ENCODE results near the gene UGT2B17.
"Not testable (repeated sequence)": the region's sequence is repeated elsewhere in the genome, so short reads cannot be mapped to it uniquely, and the experiment has no call there.

UGT2B17 gene

DNA sequence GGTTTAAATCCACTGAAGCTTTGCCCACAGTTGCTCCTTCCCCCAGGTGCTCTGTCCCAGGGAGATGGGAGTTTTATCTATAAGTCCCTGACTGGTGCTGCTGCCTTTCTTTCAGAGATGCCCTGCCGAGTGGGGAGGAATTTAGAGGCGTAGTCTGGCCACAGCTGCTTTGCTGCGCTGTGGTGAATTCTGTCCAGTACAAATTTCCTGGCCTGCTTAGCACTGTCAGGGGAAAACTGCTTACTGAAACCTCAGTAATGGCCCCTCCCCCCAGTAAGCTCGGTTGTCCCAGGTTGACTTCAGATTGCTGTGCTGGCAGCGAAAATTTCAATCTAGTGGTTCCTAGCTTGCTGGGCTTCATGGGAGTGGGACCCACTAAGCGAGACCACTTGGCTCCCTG lies 40.1 kb downstream of the UGT2B17 start:
- Histone ChIP-seq H3K4me1 (ENCODE audit: low read length) (no peaks in the 10 kb centered on the region), H3K9me3 (ENCODE audit: insufficient read depth, low read length) (no peaks in the 10 kb centered on the region), H3K4me3 (ENCODE audit: low read length) (no peak overlapping the region), H3K27ac (ENCODE audit: low read length) (no peak overlapping the region), H4K20me1 (ENCODE audit: insufficient read depth, low read length) (no peaks in the 10 kb centered on the region), H3K9ac (ENCODE audit: low read length) (no peak overlapping the region), H3K36me3 (replicated peaks; ENCODE audit: low read depth, low read length) (no peaks in the 10 kb centered on the region), H3K27me3 (ENCODE audit: low read depth, low read length) (no peaks in the 10 kb centered on the region), H3K79me2 (ENCODE audit: low read length) (no peaks in the 10 kb centered on the region), H3K4me2 (ENCODE audit: low read length) (no peak overlapping the region), H2AFZ (ENCODE audit: low read depth, low read length) (no peak overlapping the region)
- no peak for TF ChIP-seq EZH2phosphoT487 (IDR thresholded peaks at IDR 0.05; ENCODE audit: low read depth)
- TF ChIP-seq, protein P1, sequence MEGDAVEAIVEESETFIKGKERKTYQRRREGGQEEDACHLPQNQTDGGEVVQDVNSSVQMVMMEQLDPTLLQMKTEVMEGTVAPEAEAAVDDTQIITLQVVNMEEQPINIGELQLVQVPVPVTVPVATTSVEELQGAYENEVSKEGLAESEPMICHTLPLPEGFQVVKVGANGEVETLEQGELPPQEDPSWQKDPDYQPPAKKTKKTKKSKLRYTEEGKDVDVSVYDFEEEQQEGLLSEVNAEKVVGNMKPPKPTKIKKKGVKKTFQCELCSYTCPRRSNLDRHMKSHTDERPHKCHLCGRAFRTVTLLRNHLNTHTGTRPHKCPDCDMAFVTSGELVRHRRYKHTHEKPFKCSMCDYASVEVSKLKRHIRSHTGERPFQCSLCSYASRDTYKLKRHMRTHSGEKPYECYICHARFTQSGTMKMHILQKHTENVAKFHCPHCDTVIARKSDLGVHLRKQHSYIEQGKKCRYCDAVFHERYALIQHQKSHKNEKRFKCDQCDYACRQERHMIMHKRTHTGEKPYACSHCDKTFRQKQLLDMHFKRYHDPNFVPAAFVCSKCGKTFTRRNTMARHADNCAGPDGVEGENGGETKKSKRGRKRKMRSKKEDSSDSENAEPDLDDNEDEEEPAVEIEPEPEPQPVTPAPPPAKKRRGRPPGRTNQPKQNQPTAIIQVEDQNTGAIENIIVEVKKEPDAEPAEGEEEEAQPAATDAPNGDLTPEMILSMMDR (IDR thresholded peaks at IDR 0.05; ENCODE audit: low read depth, low read length), result no peak

DNA sequence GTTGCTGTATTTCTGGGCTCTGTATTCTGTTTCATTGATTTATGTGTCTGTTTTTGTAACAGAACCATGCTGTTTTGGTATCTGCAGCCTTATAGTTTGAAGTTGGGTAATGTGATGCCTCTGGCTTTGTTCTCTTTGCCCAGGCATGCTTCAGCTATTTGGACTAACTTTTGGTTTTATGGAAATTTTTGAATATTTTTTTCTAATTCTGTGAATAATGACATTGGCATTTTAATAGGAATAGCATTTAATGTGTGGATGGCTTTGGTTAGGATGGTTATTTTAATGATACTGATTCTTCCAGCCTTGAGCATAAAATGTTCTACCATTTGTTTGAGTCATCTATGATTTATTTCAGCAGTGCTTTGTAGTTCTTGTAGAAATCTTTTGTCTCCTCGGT lies 53.9 kb downstream of the UGT2B17 start:
- H3K79me2 ChIP-seq (ENCODE audit: low read length); H3K27ac ChIP-seq (ENCODE audit: low read length); H3K9ac ChIP-seq (ENCODE audit: low read length); H3K4me2 ChIP-seq (ENCODE audit: low read length); H3K4me1 ChIP-seq (ENCODE audit: low read length); H3K36me3 ChIP-seq (replicated peaks; ENCODE audit: low read depth, low read length); H4K20me1 ChIP-seq (ENCODE audit: insufficient read depth, low read length); H3K9me3 ChIP-seq (ENCODE audit: insufficient read depth, low read length); H3K4me3 ChIP-seq (ENCODE audit: low read length); H3K27me3 ChIP-seq (ENCODE audit: low read depth, low read length); H2AFZ ChIP-seq (ENCODE audit: low read depth, low read length): not testable (repeated sequence)

DNA sequence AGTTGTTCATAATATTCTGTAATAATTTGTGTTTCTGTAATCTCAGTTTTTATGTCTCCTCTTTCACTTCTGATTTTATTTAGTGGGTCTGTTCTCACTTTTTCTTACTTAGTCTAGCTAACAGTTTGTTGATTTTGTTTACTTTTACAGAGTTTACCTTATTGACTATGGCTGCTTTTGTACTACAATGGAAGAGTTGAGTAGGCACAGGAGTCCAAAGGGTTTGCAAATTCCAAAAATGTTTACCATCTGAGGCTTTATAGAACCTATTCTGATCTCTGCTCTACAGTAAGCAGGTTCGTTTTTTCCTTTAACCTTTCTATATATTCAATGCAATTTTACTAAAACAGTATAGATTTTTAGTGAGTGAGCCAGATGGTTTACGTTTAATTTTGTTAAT lies 55.1 kb downstream of the UGT2B17 start:
- TF ChIP-seq, protein P1 (IDR thresholded peaks at IDR 0.05; ENCODE audit: low read depth, low read length), result no peak
- no peak for TF ChIP-seq EZH2phosphoT487 (IDR thresholded peaks at IDR 0.05; ENCODE audit: low read depth)
- H3K27me3 ChIP-seq (ENCODE audit: low read depth, low read length), result no peaks in the 10 kb centered on the region
- no peaks in the 10 kb centered on the region for H4K20me1 ChIP-seq (ENCODE audit: insufficient read depth, low read length)
- no peaks in the 10 kb centered on the region for H3K79me2 ChIP-seq (ENCODE audit: low read length)
- no peak overlapping the region for H3K4me2 ChIP-seq (ENCODE audit: low read length)
- no peak overlapping the region for H3K27ac ChIP-seq (ENCODE audit: low read length)
- H3K36me3 ChIP-seq (replicated peaks; ENCODE audit: low read depth, low read length), result no peaks in the 10 kb centered on the region
- H2AFZ ChIP-seq (ENCODE audit: low read depth, low read length), result no peak overlapping the region
- H3K9me3 ChIP-seq (ENCODE audit: insufficient read depth, low read length), result no peaks in the 10 kb centered on the region
- no peaks in the 10 kb centered on the region for H3K4me1 ChIP-seq (ENCODE audit: low read length)
- H3K4me3 ChIP-seq (ENCODE audit: low read length), result no peak overlapping the region
- H3K9ac ChIP-seq (ENCODE audit: low read length), result no peak overlapping the region

DNA sequence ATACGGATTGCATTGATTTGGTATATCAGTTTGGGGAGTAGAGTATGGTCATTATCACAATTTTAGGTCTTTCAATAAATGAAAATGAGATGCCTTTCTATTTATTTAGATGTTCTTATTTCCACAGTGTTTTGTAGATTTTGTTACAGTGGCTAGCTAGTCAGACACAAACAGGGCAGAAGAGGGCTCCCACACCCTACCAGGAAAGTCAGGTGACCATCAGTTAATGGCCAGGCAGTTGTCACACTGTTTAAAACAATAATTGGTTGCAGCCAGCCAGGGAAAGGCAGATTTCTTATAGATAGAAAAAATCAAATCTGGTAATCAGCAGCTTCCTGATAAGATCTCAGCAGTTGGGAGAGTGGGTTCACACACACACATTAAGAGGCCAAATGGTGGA lies 57.2 kb downstream of the UGT2B17 start:
- no peak overlapping the region for H2AFZ ChIP-seq (ENCODE audit: low read depth, low read length)

DNA sequence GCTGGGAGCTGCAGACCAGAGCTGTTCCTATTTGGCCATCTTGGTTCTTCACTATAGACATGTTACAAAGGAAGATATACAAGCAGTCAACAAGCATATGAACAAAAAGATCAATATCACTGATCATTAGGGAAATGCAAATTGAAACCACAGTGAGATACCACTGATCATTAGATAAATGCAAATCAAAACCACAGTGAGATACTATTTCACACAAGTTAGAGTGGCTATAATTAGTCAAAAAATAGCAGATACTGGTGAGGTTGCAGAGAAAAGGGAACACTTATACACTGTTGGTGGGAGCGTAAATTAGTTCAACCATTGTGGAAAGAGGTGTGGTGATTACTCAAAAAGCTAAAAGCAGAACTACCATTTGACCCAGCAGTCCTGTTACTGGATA lies 70.7 kb downstream of the UGT2B17 start:
- not testable (repeated sequence) for H2AFZ ChIP-seq (ENCODE audit: low read depth, low read length); H3K9ac ChIP-seq (ENCODE audit: low read length); H3K4me2 ChIP-seq (ENCODE audit: low read length); H3K27me3 ChIP-seq (ENCODE audit: low read depth, low read length); H3K79me2 ChIP-seq (ENCODE audit: low read length); H3K4me3 ChIP-seq (ENCODE audit: low read length); H3K27ac ChIP-seq (ENCODE audit: low read length); H3K9me3 ChIP-seq (ENCODE audit: insufficient read depth, low read length); H4K20me1 ChIP-seq (ENCODE audit: insufficient read depth, low read length); H3K4me1 ChIP-seq (ENCODE audit: low read length); H3K36me3 ChIP-seq (replicated peaks; ENCODE audit: low read depth, low read length)

More for the DNA sequence above, 57.2 kb downstream of the UGT2B17 start:
- Histone ChIP-seq H3K9me3 (ENCODE audit: insufficient read depth, low read length) (no peaks in the 10 kb centered on the region), H3K4me3 (ENCODE audit: low read length) (no peak overlapping the region), H3K4me1 (ENCODE audit: low read length) (no peaks in the 10 kb centered on the region), H3K36me3 (replicated peaks; ENCODE audit: low read depth, low read length) (no peaks in the 10 kb centered on the region), H3K4me2 (ENCODE audit: low read length) (no peak overlapping the region), H3K27me3 (ENCODE audit: low read depth, low read length) (no peaks in the 10 kb centered on the region), H3K9ac (ENCODE audit: low read length) (no peak overlapping the region), H3K27ac (ENCODE audit: low read length) (no peak overlapping the region), H4K20me1 (ENCODE audit: insufficient read depth, low read length) (no peaks in the 10 kb centered on the region), H3K79me2 (ENCODE audit: low read length) (no peaks in the 10 kb centered on the region)
- TF ChIP-seq EZH2phosphoT487 (IDR thresholded peaks at IDR 0.05; ENCODE audit: low read depth), result no peak
- TF ChIP-seq, protein P1 (IDR thresholded peaks at IDR 0.05; ENCODE audit: low read depth, low read length), result no peak

DNA sequence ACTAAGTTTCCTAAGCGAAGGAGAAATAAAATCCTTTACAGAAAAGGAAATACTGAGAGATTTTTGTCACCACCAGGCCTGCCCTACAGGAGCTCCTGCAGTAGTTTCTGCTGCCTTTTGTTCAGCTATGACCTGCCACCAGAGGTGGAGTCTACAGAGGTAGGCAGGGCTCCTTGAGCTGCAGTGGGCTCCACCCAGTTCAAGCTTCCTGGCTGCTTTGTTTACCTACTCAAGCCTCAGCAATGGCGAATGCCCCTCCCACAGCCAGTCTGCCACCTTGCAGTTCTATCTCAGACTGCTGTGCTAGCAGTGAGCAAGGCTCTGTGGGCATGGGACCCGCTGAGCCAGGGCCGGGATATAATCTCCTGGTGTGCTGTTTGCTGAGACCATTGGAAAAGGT lies 71.3 kb downstream of the UGT2B17 start:
- H3K9me3 ChIP-seq (ENCODE audit: insufficient read depth, low read length); H4K20me1 ChIP-seq (ENCODE audit: insufficient read depth, low read length); H3K4me2 ChIP-seq (ENCODE audit: low read length); H2AFZ ChIP-seq (ENCODE audit: low read depth, low read length); H3K36me3 ChIP-seq (replicated peaks; ENCODE audit: low read depth, low read length); H3K27ac ChIP-seq (ENCODE audit: low read length); H3K4me3 ChIP-seq (ENCODE audit: low read length); H3K9ac ChIP-seq (ENCODE audit: low read length); H3K79me2 ChIP-seq (ENCODE audit: low read length); H3K27me3 ChIP-seq (ENCODE audit: low read depth, low read length); H3K4me1 ChIP-seq (ENCODE audit: low read length): not testable (repeated sequence)

DNA sequence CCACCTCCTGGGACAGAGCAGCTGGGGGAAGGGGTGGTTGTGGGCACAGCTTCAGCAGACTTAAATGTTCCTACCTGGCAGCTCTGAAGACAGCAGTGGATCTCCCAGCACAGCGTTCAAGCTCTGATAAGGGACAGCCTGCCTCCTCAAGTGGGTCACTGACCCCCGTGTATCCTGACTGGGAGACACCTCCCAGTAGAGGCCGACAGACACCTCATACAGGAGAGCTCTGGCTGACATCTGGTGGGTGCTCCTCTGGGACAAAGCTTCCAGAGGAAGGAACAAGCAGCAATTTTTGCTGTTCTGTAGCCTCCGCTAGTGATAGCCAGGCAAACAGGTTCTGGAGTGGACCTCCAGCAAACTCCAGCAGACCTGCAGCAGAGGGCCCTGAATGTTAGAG lies 72.7 kb downstream of the UGT2B17 start:
- H3K9ac ChIP-seq (ENCODE audit: low read length); H3K9me3 ChIP-seq (ENCODE audit: insufficient read depth, low read length); H3K27me3 ChIP-seq (ENCODE audit: low read depth, low read length); H3K4me3 ChIP-seq (ENCODE audit: low read length); H3K79me2 ChIP-seq (ENCODE audit: low read length); H3K27ac ChIP-seq (ENCODE audit: low read length); H3K4me2 ChIP-seq (ENCODE audit: low read length); H2AFZ ChIP-seq (ENCODE audit: low read depth, low read length); H3K4me1 ChIP-seq (ENCODE audit: low read length); H3K36me3 ChIP-seq (replicated peaks; ENCODE audit: low read depth, low read length); H4K20me1 ChIP-seq (ENCODE audit: insufficient read depth, low read length): not testable (repeated sequence)

Measured in OCI-LY3 (cell line).